Measurements from ENCODE around the gene MED15. TPM values are rescaled to one million over a fixed set of nuclear protein-coding genes. Genes with fewer than 3 reads are reported as not detected.

Gene MED15
- total RNA-seq, 4 donors from 2014 or later = 30.6 to 62.3 (median 54.3) TPM

DNA sequence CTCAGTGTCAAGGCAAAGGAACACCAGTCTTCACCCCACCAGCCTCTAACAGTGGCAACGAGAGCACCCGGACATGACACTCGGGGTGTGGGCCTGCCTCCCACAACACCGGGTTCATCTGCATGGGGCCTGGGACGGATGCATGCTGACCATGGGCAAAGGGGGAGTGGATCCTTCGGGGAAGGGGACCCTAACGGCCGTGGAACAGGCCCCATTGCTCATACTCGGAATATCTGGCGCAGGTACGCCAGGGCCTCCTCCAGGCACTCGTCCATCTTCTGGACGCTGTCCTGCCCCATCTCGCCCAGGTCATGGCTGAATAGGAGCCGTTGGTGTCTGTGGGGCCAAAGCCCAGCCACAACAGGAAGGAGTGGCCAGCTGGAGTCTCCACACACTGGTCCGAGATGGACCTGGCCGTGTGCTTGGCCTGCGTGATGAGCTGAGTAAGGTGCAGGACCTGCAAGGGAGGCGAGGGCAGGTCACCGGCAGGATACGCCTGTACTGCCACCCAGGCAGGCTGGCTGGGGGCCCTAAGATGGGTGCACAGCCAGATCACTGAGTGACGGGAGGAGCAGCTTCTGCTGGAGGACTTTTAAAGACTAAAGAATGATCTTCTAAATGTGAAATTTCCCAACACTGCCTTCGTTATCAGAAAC lies 96.8 kb downstream of the MED15 start:
- no peaks in the 10 kb centered on the region for H3K36me3 ChIP-seq
- 47 to 72% methylated on average over 2 of the region's 23 CpGs for WGBS, 2 donors (ENCODE audit: low coverage in 1 of 2)
- H3K4me3 ChIP-seq = no peak overlapping the region

DNA sequence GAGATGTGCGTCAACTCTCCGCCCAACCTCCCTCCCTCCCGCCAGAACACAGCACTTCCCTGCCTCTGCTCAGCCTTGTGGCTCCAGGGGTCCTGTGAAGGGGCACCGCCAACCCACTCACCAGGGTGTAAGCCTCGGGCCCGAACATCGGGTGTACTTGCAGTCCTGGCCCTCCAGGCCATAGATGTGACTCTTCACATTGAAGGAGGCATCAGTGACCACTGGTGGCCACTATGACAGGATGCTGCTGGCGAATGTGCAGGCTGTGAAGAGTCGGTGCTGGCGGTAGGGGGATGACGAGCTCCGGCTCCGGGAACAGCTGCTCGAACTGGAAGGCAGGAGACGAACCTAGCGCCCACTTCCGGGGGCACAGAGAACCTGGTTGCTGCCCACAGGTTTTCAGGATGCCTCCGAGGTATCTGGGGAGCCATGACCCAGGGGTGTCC lies 97.4 kb downstream of the MED15 start:
- Histone ChIP-seq H3K4me1 (no peaks in the 10 kb centered on the region), H3K36me3 (no peaks in the 10 kb centered on the region), H3K27me3 (peaks cover 23% of the 10 kb centered on the region), H3K27ac (no peak overlapping the region), H3K4me3 (no peak overlapping the region), H3K9me3 (no peaks in the 10 kb centered on the region)
- ATAC-seq = no peak
- TF ChIP-seq POLR2A (IDR thresholded peaks at IDR 0.05) (no peak), POLR2AphosphoS5 (IDR thresholded peaks at IDR 0.05) (no peak), EP300 (IDR thresholded peaks at IDR 0.05) (no peak)
- TF ChIP-seq, protein P1, sequence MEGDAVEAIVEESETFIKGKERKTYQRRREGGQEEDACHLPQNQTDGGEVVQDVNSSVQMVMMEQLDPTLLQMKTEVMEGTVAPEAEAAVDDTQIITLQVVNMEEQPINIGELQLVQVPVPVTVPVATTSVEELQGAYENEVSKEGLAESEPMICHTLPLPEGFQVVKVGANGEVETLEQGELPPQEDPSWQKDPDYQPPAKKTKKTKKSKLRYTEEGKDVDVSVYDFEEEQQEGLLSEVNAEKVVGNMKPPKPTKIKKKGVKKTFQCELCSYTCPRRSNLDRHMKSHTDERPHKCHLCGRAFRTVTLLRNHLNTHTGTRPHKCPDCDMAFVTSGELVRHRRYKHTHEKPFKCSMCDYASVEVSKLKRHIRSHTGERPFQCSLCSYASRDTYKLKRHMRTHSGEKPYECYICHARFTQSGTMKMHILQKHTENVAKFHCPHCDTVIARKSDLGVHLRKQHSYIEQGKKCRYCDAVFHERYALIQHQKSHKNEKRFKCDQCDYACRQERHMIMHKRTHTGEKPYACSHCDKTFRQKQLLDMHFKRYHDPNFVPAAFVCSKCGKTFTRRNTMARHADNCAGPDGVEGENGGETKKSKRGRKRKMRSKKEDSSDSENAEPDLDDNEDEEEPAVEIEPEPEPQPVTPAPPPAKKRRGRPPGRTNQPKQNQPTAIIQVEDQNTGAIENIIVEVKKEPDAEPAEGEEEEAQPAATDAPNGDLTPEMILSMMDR (IDR thresholded peaks at IDR 0.05) = no peak
- 100% methylated on average over 1 of the region's 18 CpGs; no CpG with 5 or more reads in 1 of the 2 donors for WGBS, 2 donors (ENCODE audit: low coverage in 1 of 2)

More for the DNA sequence above, 96.8 kb downstream of the MED15 start:
- TF ChIP-seq POLR2A (IDR thresholded peaks at IDR 0.05) = no peak
- TF ChIP-seq, protein P1 (IDR thresholded peaks at IDR 0.05) = no peak
- no peak for TF ChIP-seq POLR2AphosphoS5 (IDR thresholded peaks at IDR 0.05)
- no peak for TF ChIP-seq EP300 (IDR thresholded peaks at IDR 0.05)
- H3K9me3 ChIP-seq = no peaks in the 10 kb centered on the region
- no peaks in the 10 kb centered on the region for H3K4me1 ChIP-seq
- ATAC-seq = no peak
- H3K27me3 ChIP-seq = peaks cover 23% of the 10 kb centered on the region
- no peak overlapping the region for H3K27ac ChIP-seq

DNA sequence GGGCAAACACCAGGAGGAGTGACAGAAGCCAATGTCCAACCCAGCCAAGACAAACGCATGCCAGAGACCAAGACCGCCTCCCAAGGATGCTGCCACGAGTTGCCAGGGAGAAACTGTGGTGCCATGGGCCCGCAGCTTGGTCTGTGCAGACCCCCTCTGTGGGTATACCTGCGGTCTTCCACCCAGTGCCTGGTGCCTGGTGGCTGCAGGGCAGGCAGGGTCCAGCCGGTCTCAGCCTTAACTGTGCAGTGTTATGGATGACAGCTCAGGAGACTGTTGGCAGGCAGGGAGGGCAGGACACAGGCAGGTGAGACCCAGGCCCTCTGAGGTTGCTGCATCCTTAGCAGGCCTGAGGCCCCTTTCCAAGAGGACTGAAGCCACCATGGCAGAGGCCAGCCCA lies 97.9 kb downstream of the MED15 start:
- no peaks in the 10 kb centered on the region for H3K36me3 ChIP-seq
- peaks cover 23% of the 10 kb centered on the region for H3K27me3 ChIP-seq
- ATAC-seq = no peak
- H3K4me3 ChIP-seq = no peak overlapping the region
- no peaks in the 10 kb centered on the region for H3K4me1 ChIP-seq
- TF ChIP-seq, protein P1 (IDR thresholded peaks at IDR 0.05) = no peak
- TF ChIP-seq POLR2A (IDR thresholded peaks at IDR 0.05) = no peak
- TF ChIP-seq POLR2AphosphoS5 (IDR thresholded peaks at IDR 0.05) = no peak
- TF ChIP-seq EP300 (IDR thresholded peaks at IDR 0.05) = no peak
- 92% methylated on average over 2 of the region's 6 CpGs; no CpG with 5 or more reads in 1 of the 2 donors for WGBS, 2 donors (ENCODE audit: low coverage in 1 of 2)
- no peak overlapping the region for H3K27ac ChIP-seq
- H3K9me3 ChIP-seq = no peaks in the 10 kb centered on the region

DNA sequence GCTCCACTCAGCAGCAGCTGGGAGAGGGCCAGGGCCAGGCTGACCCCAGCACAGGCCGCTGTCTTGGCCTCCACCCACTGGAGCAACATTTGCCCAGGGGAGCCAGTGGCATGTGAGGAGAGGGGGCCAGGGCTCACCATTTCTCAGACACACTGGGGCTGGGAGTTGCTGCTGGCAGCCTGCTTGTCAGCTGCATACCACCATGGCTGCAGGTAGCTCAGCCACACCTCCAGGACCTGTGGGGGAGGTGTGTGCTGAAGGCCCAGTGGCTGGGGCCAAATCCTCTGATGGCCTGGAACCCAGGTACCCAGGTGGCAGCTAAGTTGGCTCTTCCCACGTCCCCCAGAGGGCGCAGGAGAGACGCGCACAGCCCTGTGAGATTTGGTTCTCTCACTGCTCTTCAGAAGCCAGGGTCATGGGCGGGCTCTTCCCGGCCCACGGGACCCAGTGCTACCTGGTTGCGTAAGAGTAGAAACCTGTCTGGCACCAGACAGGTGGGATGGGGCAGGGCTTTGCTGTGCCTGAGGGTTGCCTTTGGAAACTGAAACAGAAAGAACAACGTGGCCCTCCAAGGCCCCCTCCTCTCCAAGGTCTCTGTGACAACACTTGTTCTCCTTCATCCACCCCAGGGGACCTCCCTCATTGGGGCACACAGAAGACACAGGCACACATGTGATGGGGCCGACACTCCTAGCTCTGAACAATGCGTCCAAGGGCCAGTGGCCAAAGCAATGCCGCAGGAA lies 98.8 kb downstream of the MED15 start:
- no peaks in the 10 kb centered on the region for H3K36me3 ChIP-seq
- no peaks in the 10 kb centered on the region for H3K9me3 ChIP-seq
- ATAC-seq = peak; percentile 14
- no peak overlapping the region for H3K4me3 ChIP-seq
- peaks cover 23% of the 10 kb centered on the region for H3K27me3 ChIP-seq
- no peaks in the 10 kb centered on the region for H3K4me1 ChIP-seq
- H3K27ac ChIP-seq = no peak overlapping the region
- TF ChIP-seq, protein P1 (IDR thresholded peaks at IDR 0.05) = peak in 3 of 4 experiments; percentile 33 to 57 (median 47)
- TF ChIP-seq POLR2A (IDR thresholded peaks at IDR 0.05) = no peak
- 60% methylated on average over 2 of the region's 13 CpGs; no CpG with 5 or more reads in 1 of the 2 donors for WGBS, 2 donors (ENCODE audit: low coverage in 1 of 2)
